Measurements from ENCODE around the gene EFCAB11.

GRCh38 chr14:89983375-89983774 is 28.8 kb upstream of the EFCAB11 start:
- TF ChIP-seq CTCF (IDR thresholded peaks at IDR 0.05; ENCODE audit: low read length): no peak
- no peak for TF ChIP-seq EZH2 (IDR thresholded peaks at IDR 0.05; ENCODE audit: borderline replicate concordance, low read length)
